Liver (tissue), 2 donors: ENCODE results near the gene PPIA.

ENCODE experiments used
- EGR1 ChIP-seq, 2 donors: IDR thresholded peaks; 2 replicates each; pipeline ENCODE4 v1.6.1; 2016 to 2018; ENCODE audit warnings: antibody characterized with exemption in 2 of 2, low read depth in 2 of 2
- RAD21 ChIP-seq, 2 donors: IDR thresholded peaks; 2 replicates each; pipeline ENCODE4 v1.6.1; 2016; ENCODE audit warnings: antibody characterized with exemption in 2 of 2, mild to moderate bottlenecking in 2 of 2
- donor health status: healthy.

DNA sequence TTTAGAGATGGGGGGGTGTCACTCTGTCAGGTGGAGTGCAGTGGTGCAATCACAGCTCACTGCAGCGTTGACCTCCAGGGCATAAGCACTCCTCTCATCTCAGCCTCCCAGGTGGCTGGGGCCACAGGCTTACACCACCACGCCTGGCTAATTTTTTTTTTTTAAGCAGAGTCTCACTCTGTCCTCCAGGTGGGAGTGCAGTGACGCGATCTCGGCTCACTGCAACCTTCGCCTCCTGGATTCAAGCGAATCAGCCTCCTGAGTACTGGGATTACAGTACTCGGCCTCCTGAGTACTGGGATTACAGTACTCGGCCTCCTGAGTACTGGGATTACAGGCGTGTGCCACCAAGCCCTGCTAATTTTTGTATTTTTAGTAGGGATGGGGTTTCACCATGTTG, 23.6 kb upstream of the PPIA start:
- TF ChIP-seq RAD21 (IDR thresholded peaks at IDR 0.05) = peak in 1 of 2 donors; percentile 10
- TF ChIP-seq EGR1 (IDR thresholded peaks at IDR 0.05; ENCODE audit: low read depth in 2 of 2) = no peak
